Astrocyte (in vitro differentiated cells and primary cell): ENCODE results near the gene WDR27. TPM values are rescaled to one million over a fixed set of nuclear protein-coding genes. Genes with fewer than 3 reads are reported as not detected.

Experiments used
- DNase-seq: peaks from one replicate; pipeline ENCODE4 v3.0.0-alpha.2; 2010; ENCODE audit warnings: low read depth
- FAIRE-seq: peaks from 2 replicates; lab custom pipeline; 2011; peaks lifted over from hg19 to GRCh38; lab: Jason Lieb, UNC
- H2AFZ ChIP-seq: 2 replicates; pipeline ENCODE4 v1.6.0; 2012; ENCODE audit warnings: low read depth, low read length, inconsistent platforms
- H3K27ac ChIP-seq: 2 replicates; pipeline ENCODE4 v1.5.1; 2011; ENCODE audit warnings: low read depth, low read length, inconsistent platforms
- H3K27me3 ChIP-seq: 2 replicates; pipeline ENCODE4 v1.6.0; 2011; ENCODE audit warnings: low read length, inconsistent platforms; ENCODE audit not compliant: insufficient read depth
- H3K36me3 ChIP-seq: 2 replicates; pipeline ENCODE4 v1.5.1; 2011; ENCODE audit warnings: low read length, inconsistent platforms; ENCODE audit not compliant: insufficient read depth
- H3K4me1 ChIP-seq: 2 replicates; pipeline ENCODE4 v1.5.1; 2011; ENCODE audit warnings: low read length, inconsistent platforms; ENCODE audit not compliant: insufficient read depth
- H3K4me2 ChIP-seq: 2 replicates; pipeline ENCODE4 v1.6.0; 2012; ENCODE audit warnings: low read length, inconsistent platforms
- H3K4me3 ChIP-seq: 2 replicates; pipeline ENCODE4 v1.5.1; 2011; ENCODE audit warnings: low read depth, mild to moderate bottlenecking, low read length, inconsistent platforms; ENCODE audit not compliant: insufficient read depth
- H3K79me2 ChIP-seq: 2 replicates; pipeline ENCODE4 v1.6.0; 2012; ENCODE audit warnings: mild to moderate bottlenecking, low read length, inconsistent platforms; ENCODE audit not compliant: insufficient read depth
- H3K9ac ChIP-seq: 2 replicates; pipeline ENCODE4 v1.6.0; 2012; ENCODE audit warnings: mild to moderate bottlenecking, low read length, inconsistent platforms
- H3K9me3 ChIP-seq: 2 replicates; pipeline ENCODE4 v1.5.1; 2012; ENCODE audit warnings: low read depth, mild to moderate bottlenecking, low read length, inconsistent platforms; ENCODE audit not compliant: insufficient read depth
- H4K20me1 ChIP-seq: 2 replicates; pipeline ENCODE4 v1.6.0; 2012; ENCODE audit warnings: low read length, inconsistent platforms; ENCODE audit not compliant: insufficient read depth
- H3K27ac Mint-ChIP-seq: one replicate; pipeline ENCODE4 v1.8.0; 2021; ENCODE audit warnings: mild to moderate bottlenecking, mixed read lengths; ENCODE audit not compliant: unreplicated experiment
- H3K27me3 Mint-ChIP-seq: one replicate; pipeline ENCODE4 v1.8.0; 2021; ENCODE audit warnings: low read depth, mixed read lengths; ENCODE audit not compliant: unreplicated experiment
- H3K36me3 Mint-ChIP-seq: one replicate; pipeline ENCODE4 v1.8.0; 2021; ENCODE audit warnings: low read depth, mixed read lengths; ENCODE audit not compliant: unreplicated experiment
- H3K4me1 Mint-ChIP-seq: one replicate; pipeline ENCODE4 v1.8.0; 2021; ENCODE audit warnings: low read depth, mixed read lengths; ENCODE audit not compliant: unreplicated experiment
- H3K4me3 Mint-ChIP-seq: one replicate; pipeline ENCODE4 v1.8.0; 2021; ENCODE audit warnings: mild to moderate bottlenecking, moderate library complexity, mixed read lengths; ENCODE audit not compliant: unreplicated experiment
- H3K9me3 Mint-ChIP-seq: one replicate; pipeline ENCODE4 v1.8.0; 2021; ENCODE audit warnings: mild to moderate bottlenecking, mixed read lengths; ENCODE audit not compliant: unreplicated experiment
- CTCF ChIP-seq: IDR thresholded peaks from 2 replicates; pipeline ENCODE4 v1.5.1; 2011; ENCODE audit warnings: low read depth, mild to moderate bottlenecking, inconsistent platforms, low read length, moderate library complexity; ENCODE audit not compliant: insufficient read depth
- EZH2 ChIP-seq: IDR thresholded peaks from 2 replicates; pipeline ENCODE4 v1.6.1; 2012; ENCODE audit warnings: mild to moderate bottlenecking, low read length, inconsistent platforms; ENCODE audit not compliant: insufficient read depth
- total RNA-seq: library from RNA; stranded (reverse); gene quantifications from 2 replicates; pipeline ENCODE4 v1.2.1, GENCODE V29; 2021

WDR27 gene
- total RNA-seq, 1 donor from 2014 or later = 31.2 TPM

- no peaks in the 10 kb centered on the region for H3K27me3 Mint-ChIP-seq
- Histone ChIP-seq H3K36me3 (peaks cover 18% of the 10 kb centered on the region), H3K9ac (no peak overlapping the region), H3K9me3 (no peaks in the 10 kb centered on the region), H3K27me3 (no peaks in the 10 kb centered on the region), H3K4me2 (no peak overlapping the region), H2AFZ (no peak overlapping the region), H3K4me1 (peaks cover 2% of the 10 kb centered on the region), H3K79me2 (peaks cover 14% of the 10 kb centered on the region), H3K27ac (no peak overlapping the region), H4K20me1 (peaks cover 1% of the 10 kb centered on the region), H3K4me3 (no peak overlapping the region)
- H3K36me3 Mint-ChIP-seq = peaks cover 3% of the 10 kb centered on the region
- H3K9me3 Mint-ChIP-seq = no peaks in the 10 kb centered on the region
- TF ChIP-seq EZH2 = no peak
- TF ChIP-seq CTCF = no peak
- H3K27ac Mint-ChIP-seq = no peak overlapping the region
- no peak overlapping the region for H3K4me3 Mint-ChIP-seq
- H3K4me1 Mint-ChIP-seq = peaks cover 11% of the 10 kb centered on the region
- DNase-seq (no peak), FAIRE-seq (peak; percentile 34)
These were observed 12.3 kb upstream of the WDR27 start for GRCh38 chr6:169714178-169714577.

DNA sequence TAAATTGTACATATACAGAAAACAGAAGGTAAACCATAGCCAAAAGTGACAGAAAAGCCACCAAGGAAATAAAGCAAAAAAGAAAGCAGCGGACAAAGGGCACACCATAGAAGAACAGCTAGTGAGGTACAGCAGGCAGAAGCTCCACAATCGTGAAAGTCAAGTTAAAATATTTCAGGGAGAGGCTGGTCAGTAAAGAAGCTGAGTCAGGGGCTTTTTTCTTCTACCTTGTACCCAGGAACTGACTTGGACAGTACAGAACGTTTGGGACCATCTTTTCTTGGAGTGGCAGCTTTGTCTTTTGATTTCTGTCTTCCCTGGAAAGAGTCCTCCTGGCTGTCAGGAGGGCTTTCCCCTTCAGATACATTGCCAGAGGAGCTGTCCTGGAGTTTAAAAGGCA is 8.2 kb upstream of the WDR27 start:
- H3K27ac Mint-ChIP-seq = no peak overlapping the region
- Histone ChIP-seq H3K4me3 (no peak overlapping the region), H3K27ac (no peak overlapping the region), H4K20me1 (peaks cover 3% of the 10 kb centered on the region), H3K9ac (no peak overlapping the region), H3K36me3 (peaks cover 19% of the 10 kb centered on the region), H3K27me3 (no peaks in the 10 kb centered on the region), H3K9me3 (no peaks in the 10 kb centered on the region), H3K79me2 (peaks cover 8% of the 10 kb centered on the region), H2AFZ (no peak overlapping the region), H3K4me2 (no peak overlapping the region), H3K4me1 (peaks cover under 1% of the 10 kb centered on the region)
- DNase-seq (no peak), FAIRE-seq (no peak)
- H3K4me1 Mint-ChIP-seq = peaks cover 15% of the 10 kb centered on the region
- no peaks in the 10 kb centered on the region for H3K27me3 Mint-ChIP-seq
- TF ChIP-seq EZH2 (no peak), CTCF (no peak)
- no peak overlapping the region for H3K4me3 Mint-ChIP-seq
- no peaks in the 10 kb centered on the region for H3K9me3 Mint-ChIP-seq
- no peaks in the 10 kb centered on the region for H3K36me3 Mint-ChIP-seq

DNA sequence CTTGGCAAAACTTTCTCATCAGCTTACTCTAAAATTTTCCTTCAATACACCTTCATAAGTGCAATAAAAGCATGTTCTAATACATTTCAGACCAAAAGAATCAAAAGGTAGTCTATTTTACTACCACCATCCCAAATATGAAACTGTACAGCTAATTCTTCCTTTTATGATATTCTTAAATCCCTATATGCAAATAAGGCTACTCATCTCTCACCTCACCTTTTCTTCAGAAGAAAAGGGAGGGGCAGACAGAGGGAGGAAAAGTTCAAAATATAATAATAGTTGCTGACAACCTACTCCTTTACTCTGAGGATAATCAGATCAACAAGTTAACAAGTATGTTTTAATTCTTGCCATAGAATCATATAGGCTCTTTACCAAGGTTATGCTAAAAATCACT is 7.5 kb upstream of the WDR27 start:
- no peaks in the 10 kb centered on the region for H3K9me3 ChIP-seq
- H3K27ac Mint-ChIP-seq = no peak overlapping the region
- H4K20me1 ChIP-seq = peaks cover 8% of the 10 kb centered on the region
- no peaks in the 10 kb centered on the region for H3K36me3 Mint-ChIP-seq
- H3K4me3 Mint-ChIP-seq = no peak overlapping the region
- no peak for DNase-seq
- peaks cover 7% of the 10 kb centered on the region for H3K4me1 ChIP-seq
- no peaks in the 10 kb centered on the region for H3K9me3 Mint-ChIP-seq
- H3K4me3 ChIP-seq = no peak overlapping the region
- peaks cover 16% of the 10 kb centered on the region for H3K79me2 ChIP-seq
- peaks cover 16% of the 10 kb centered on the region for H3K36me3 ChIP-seq
- H2AFZ ChIP-seq = no peak overlapping the region
- H3K27me3 ChIP-seq = no peaks in the 10 kb centered on the region
- TF ChIP-seq CTCF = no peak
- TF ChIP-seq EZH2 = no peak
- no peak overlapping the region for H3K4me2 ChIP-seq
- FAIRE-seq = no peak
- peaks cover 18% of the 10 kb centered on the region for H3K4me1 Mint-ChIP-seq
- H3K9ac ChIP-seq = no peak overlapping the region
- no peaks in the 10 kb centered on the region for H3K27me3 Mint-ChIP-seq
- H3K27ac ChIP-seq = no peak overlapping the region
